IMR-90 (cell line): ENCODE data around the gene PIGC. TPM values are rescaled to one million over a fixed set of nuclear protein-coding genes. Genes with fewer than 3 reads are reported as not detected.

ENCODE experiments used
- ATAC-seq: fragments of 200-7000 bp; cut with Tn5 transposase; 2 replicates; pipeline ENCODE4 v1.9.1; 2020; ENCODE audit warnings: low read depth, mild to moderate bottlenecking, moderate library complexity
- BruUV-seq: library from RNA; stranded (reverse); fragments of 400-500 nt; replicated peaks from 2 replicates; lab custom pipeline; 2021; lab: Mats Ljungman, UMichigan
- CTCF ChIA-PET: fragments of 300-600 bp; formaldehyde crosslinking; extraction: SDS; loops from one replicate; lab custom pipeline; 2021; ENCODE audit warnings: antibody characterized with exemption; lab: Yijun Ruan, JAX
- POLR2A ChIA-PET: fragments of 300-600 bp; sonication (Branson Sonifier 250); formaldehyde crosslinking; loops from one replicate; lab custom pipeline; 2022; ENCODE audit warnings: antibody characterized with exemption; ENCODE audit not compliant: unreplicated experiment; lab: Charles Lee
- DNase-seq: peaks from one replicate; pipeline ENCODE4 v3.0.0; 2013
- H2AFZ ChIP-seq: replicated peaks from 2 replicates; pipeline ENCODE3; 2013; ENCODE audit warnings: low read length, mild to moderate bottlenecking; ENCODE audit not compliant: poor library complexity
- H2AK5ac ChIP-seq: 2 replicates; pipeline ENCODE4 v1.6.1; 2013; ENCODE audit warnings: low read depth, low read length, inconsistent platforms
- H2AK9ac ChIP-seq: replicated peaks from 2 replicates; pipeline ENCODE3; 2013; ENCODE audit warnings: mild to moderate bottlenecking, low read depth, low read length, moderate library complexity; ENCODE audit not compliant: poor library complexity
- H2BK120ac ChIP-seq: 2 replicates; pipeline ENCODE4 v1.6.1; 2013; ENCODE audit warnings: low read depth, low read length, inconsistent platforms
- H2BK15ac ChIP-seq: 3 replicates; pipeline ENCODE4 v1.6.1; 2013; ENCODE audit warnings: low read depth, low read length, inconsistent platforms
- H2BK20ac ChIP-seq: 2 replicates; pipeline ENCODE4 v1.6.1; 2013; ENCODE audit warnings: low read depth, mild to moderate bottlenecking, inconsistent platforms, low read length, moderate library complexity
- H2BK5ac ChIP-seq: 2 replicates; pipeline ENCODE4 v1.6.1; 2013; ENCODE audit warnings: mild to moderate bottlenecking, low read depth, low read length, inconsistent platforms; ENCODE audit not compliant: poor library complexity, severe bottlenecking
- H3K14ac ChIP-seq: replicated peaks from 2 replicates; pipeline ENCODE4 v1.6.1; 2013; ENCODE audit warnings: low read depth, low read length, inconsistent platforms
- H3K18ac ChIP-seq: 2 replicates; pipeline ENCODE4 v1.6.1; 2013; ENCODE audit warnings: low read depth, low read length, control low read depth
- H3K23ac ChIP-seq: 2 replicates; pipeline ENCODE4 v1.6.1; 2013; ENCODE audit warnings: low read depth, low read length, inconsistent platforms
- H3K27ac ChIP-seq: 2 replicates; pipeline ENCODE4 v1.5.1; 2013; ENCODE audit warnings: mild to moderate bottlenecking, control low read depth, low read length; ENCODE audit not compliant: insufficient read depth
- H3K27me3 ChIP-seq: 2 replicates; pipeline ENCODE4 v1.6.1; 2013; ENCODE audit warnings: low read length; ENCODE audit not compliant: control insufficient read depth, insufficient read depth
- H3K36me3 ChIP-seq: 2 replicates; pipeline ENCODE4 v1.6.1; 2013; ENCODE audit warnings: low read length, mixed read lengths; ENCODE audit not compliant: control insufficient read depth, insufficient read depth
- H3K4ac ChIP-seq: 2 replicates; pipeline ENCODE4 v1.6.1; 2013; ENCODE audit warnings: low read depth, low read length, inconsistent platforms
- H3K4me1 ChIP-seq: 2 replicates; pipeline ENCODE4 v1.6.1; 2013; ENCODE audit warnings: low read length, mixed read lengths; ENCODE audit not compliant: control insufficient read depth, insufficient read depth
- H3K4me2 ChIP-seq: 2 replicates; pipeline ENCODE4 v1.6.1; 2013; ENCODE audit warnings: low read depth, mild to moderate bottlenecking, control low read depth, low read length, moderate library complexity
- H3K4me3 ChIP-seq: 2 replicates; pipeline ENCODE4 v1.5.1; 2013; ENCODE audit warnings: low read depth, mild to moderate bottlenecking, control low read depth, low read length, moderate library complexity; ENCODE audit not compliant: insufficient read depth
- H3K56ac ChIP-seq: 2 replicates; pipeline ENCODE4 v1.6.1; 2013; ENCODE audit warnings: low read length, inconsistent platforms; ENCODE audit not compliant: insufficient read depth; ENCODE audit errors: extremely low read depth
- H3K79me1 ChIP-seq, 2 experiments: 2 replicates each; pipeline ENCODE4 v1.6.1; 2013; ENCODE audit warnings: low read length in 2 of 2, inconsistent platforms in 1 of 2, low read depth in 1 of 2
- H3K9ac ChIP-seq: 2 replicates; pipeline ENCODE4 v1.6.1; 2013; ENCODE audit warnings: low read depth, low read length, control low read depth
- H3K9me1 ChIP-seq: 2 replicates; pipeline ENCODE4 v1.6.1; 2013; ENCODE audit warnings: low read length, inconsistent platforms; ENCODE audit not compliant: insufficient read depth
- H3K9me3 ChIP-seq: 2 replicates; pipeline ENCODE4 v1.6.1; 2013; ENCODE audit warnings: low read length; ENCODE audit not compliant: control insufficient read depth, insufficient read depth
- H4K20me1 ChIP-seq: 2 replicates; pipeline ENCODE4 v1.6.1; 2013; ENCODE audit warnings: low read length, inconsistent platforms; ENCODE audit not compliant: insufficient read depth
- H4K5ac ChIP-seq: 2 replicates; pipeline ENCODE4 v1.6.1; 2013; ENCODE audit warnings: mild to moderate bottlenecking, low read depth, low read length, control low read depth
- H4K8ac ChIP-seq, 2 experiments: 2 replicates each; pipeline ENCODE4 v1.6.1; 2013; ENCODE audit warnings: low read depth in 2 of 2, low read length in 2 of 2, control low read depth in 1 of 2, inconsistent platforms in 1 of 2
- H4K91ac ChIP-seq: 2 replicates; pipeline ENCODE4 v1.6.1; 2013; ENCODE audit warnings: low read depth, low read length, inconsistent platforms; ENCODE audit not compliant: insufficient read depth
- BHLHE40 ChIP-seq: fragments of 150-350 bp; IDR thresholded peaks from 2 replicates; pipeline ENCODE4 v1.6.1; 2016; ENCODE audit warnings: mild to moderate bottlenecking, low read depth, low read length
- CEBPB ChIP-seq: IDR thresholded peaks from 2 replicates; pipeline ENCODE4 v1.6.1; 2012; ENCODE audit warnings: low read depth, low read length, improper control_type of control experiment
- CHD1 ChIP-seq: IDR thresholded peaks from 2 replicates; pipeline ENCODE4 v1.6.1; 2012; ENCODE audit warnings: low read depth, low read length, improper control_type of control experiment
- CTCF ChIP-seq: conservative IDR thresholded peaks from 2 replicates; pipeline ENCODE4 v1.5.1; 2012; ENCODE audit warnings: mild to moderate bottlenecking, low read depth, low read length, improper control_type of control experiment
- ELK1 ChIP-seq: fragments of 150-350 bp; IDR thresholded peaks from 2 replicates; pipeline ENCODE4 v1.6.1; 2016; ENCODE audit warnings: low read depth, mild to moderate bottlenecking, low read length, moderate library complexity, borderline replicate concordance
- FOS ChIP-seq: fragments of 150-350 bp; IDR thresholded peaks from 2 replicates; pipeline ENCODE4 v1.6.1; 2016; ENCODE audit warnings: low read depth, low read length
- MAFK ChIP-seq: IDR thresholded peaks from 2 replicates; pipeline ENCODE4 v1.6.1; 2012; ENCODE audit warnings: low read depth, low read length, improper control_type of control experiment
- MAZ ChIP-seq: IDR thresholded peaks from 2 replicates; pipeline ENCODE4 v1.6.1; 2012; ENCODE audit warnings: low read depth, mild to moderate bottlenecking, low read length, improper control_type of control experiment, moderate library complexity, borderline replicate concordance
- MXI1 ChIP-seq: IDR thresholded peaks from 2 replicates; pipeline ENCODE4 v1.6.1; 2012; ENCODE audit warnings: low read depth, mild to moderate bottlenecking, low read length, moderate library complexity, borderline replicate concordance
- NFE2L2 ChIP-seq: fragments of 150-350 bp; IDR thresholded peaks from 2 replicates; pipeline ENCODE4 v1.6.1; 2016; ENCODE audit warnings: low read depth, mild to moderate bottlenecking, low read length
- POLR2A ChIP-seq: IDR thresholded peaks from 2 replicates; pipeline ENCODE4 v1.6.1; 2012; ENCODE audit warnings: mild to moderate bottlenecking, low read depth, low read length
- RAD21 ChIP-seq: IDR thresholded peaks from 2 replicates; pipeline ENCODE4 v1.6.1; 2012; ENCODE audit warnings: low read length, improper control_type of control experiment
- RCOR1 ChIP-seq: IDR thresholded peaks from 2 replicates; pipeline ENCODE4 v1.6.1; 2012; ENCODE audit warnings: mild to moderate bottlenecking, low read length, improper control_type of control experiment; ENCODE audit not compliant: insufficient replicate concordance
- RFX5 ChIP-seq: IDR thresholded peaks from 2 replicates; pipeline ENCODE4 v1.8.0; 2012; ENCODE audit warnings: low read depth, mild to moderate bottlenecking, low read length, moderate library complexity
- SMC3 ChIP-seq: fragments of 150-350 bp; IDR thresholded peaks from 2 replicates; pipeline ENCODE4 v1.6.1; 2016; ENCODE audit warnings: low read depth, mild to moderate bottlenecking, antibody characterized with exemption, low read length, moderate library complexity
- USF2 ChIP-seq: fragments of 150-350 bp; IDR thresholded peaks from 2 replicates; pipeline ENCODE4 v1.6.1; 2017; ENCODE audit warnings: mild to moderate bottlenecking, antibody characterized with exemption, low read length, low read depth
- dilution Hi-C: fragments of 300-500 bp; cut with HindIII; formaldehyde crosslinking; loops from one replicate; pipeline ENCODE4 v1.14.3; 2018; ENCODE audit warnings: low sequenced_read_pairs; ENCODE audit not compliant: unreplicated experiment
- in situ Hi-C: fragments of 300-500 bp; cut with MboI; formaldehyde crosslinking; loops from 3 replicates; pipeline ENCODE4 v1.14.3; 2019; ENCODE audit warnings: low sequenced_read_pairs, inconsistent platforms, mixed read lengths
- intact Hi-C: fragments of 100-400 bp; cut with micrococcal nuclease; formaldehyde crosslinking; loops from 2 replicates; pipeline ENCODE4 v1.10.0; 2022
- polyA plus RNA-seq, 3 experiments: library from polyadenylated mRNA; depleted of rRNA; stranded (reverse); fragments of >200 nt; gene quantifications; 2 replicates each; pipeline ENCODE4 v1.2.3, GENCODE V29; 2012; ENCODE audit warnings: low replicate concordance in 1 of 3
- total RNA-seq: library from RNA; depleted of rRNA; stranded (reverse); fragments of >200 nt; gene quantifications from 2 replicates; pipeline ENCODE4 v1.2.3, GENCODE V29; 2012

The PIGC gene
- total and polyA plus RNA-seq, 2 of the 4 experiments (the other 2 are of a cell fraction), result 14.9 to 15.8 TPM

GRCh38 chr1:172473842-172474241 is 30.0 kb upstream of the PIGC start:
- no peak overlapping the region for H2BK120ac ChIP-seq
- no peak overlapping the region for H2BK20ac ChIP-seq
- H3K4me2 ChIP-seq, result no peak overlapping the region
- BruUV-seq, result no TSS peak
- no peak overlapping the region for H2BK15ac ChIP-seq
- no peak overlapping the region for H3K23ac ChIP-seq
- H3K14ac ChIP-seq, result no peak overlapping the region
- ChIA-PET CTCF (no interaction called here), POLR2A (no interaction called here)
- H3K4ac ChIP-seq, result no peak overlapping the region
- no peaks in the 10 kb centered on the region for H3K9me3 ChIP-seq
- H3K9me1 ChIP-seq, result no peaks in the 10 kb centered on the region; the same call in 1 of the 2 replicates
- dilution Hi-C loops, result no loop called here
- H4K91ac ChIP-seq, result no peak overlapping the region
- no peak overlapping the region for H4K8ac ChIP-seq
- peaks cover 11% of the 10 kb centered on the region for H3K27me3 ChIP-seq
- H3K9ac ChIP-seq, result no peak overlapping the region
- DNase-seq (no peak), ATAC-seq (no peak)
- intact Hi-C loops, result no loop called here
- TF ChIP-seq NFE2L2 (no peak), SMC3 (no peak), USF2 (no peak), CHD1 (no peak), RCOR1 (no peak), POLR2A (no peak), MAZ (no peak), FOS (no peak), CEBPB (no peak), RFX5 (no peak), MAFK (no peak), RAD21 (no peak), ELK1 (no peak), CTCF (no peak), MXI1 (no peak), BHLHE40 (no peak)
- H2BK5ac ChIP-seq, result no peak overlapping the region
- peaks cover 2% of the 10 kb centered on the region; the same call in 1 of the 2 replicates for H3K4me1 ChIP-seq
- no peak overlapping the region for H2AK5ac ChIP-seq
- H3K4me3 ChIP-seq, result no peak overlapping the region
- H3K27ac ChIP-seq, result no peak overlapping the region
- H3K36me3 ChIP-seq, result no peaks in the 10 kb centered on the region
- H4K20me1 ChIP-seq, result no peaks in the 10 kb centered on the region
- no peak overlapping the region for H4K5ac ChIP-seq
- H3K18ac ChIP-seq, result no peak overlapping the region
- H2AFZ ChIP-seq, result no peak overlapping the region
- H3K79me1 ChIP-seq, result no peaks in the 10 kb centered on the region
- no peak overlapping the region for H3K56ac ChIP-seq
- H2AK9ac ChIP-seq, result no peak overlapping the region
- in situ Hi-C loops, result no loop called here
